Suprapubic skin (tissue), 4 donors: Measurements from ENCODE around the gene LYZL1. TPM values are rescaled to one million over a fixed set of nuclear protein-coding genes. Genes with fewer than 3 reads are reported as not detected.

Source experiments
- DNase-seq, 2 donors: peaks; one replicate each; pipeline ENCODE4 v3.0.0-alpha.2; 2019; ENCODE audit warnings: low spot score in 2 of 2
- H3K27ac ChIP-seq: fragments of 200-600 bp; sonication (generic); one replicate; pipeline ENCODE4 v1.5.1; 2019
- H3K27me3 ChIP-seq: fragments of 200-600 bp; sonication (generic); one replicate; pipeline ENCODE4 v1.5.1; 2019
- H3K36me3 ChIP-seq: fragments of 200-600 bp; sonication (generic); one replicate; pipeline ENCODE4 v1.5.1; 2019
- H3K4me1 ChIP-seq: fragments of 200-600 bp; sonication (generic); one replicate; pipeline ENCODE4 v1.5.1; 2019
- H3K4me3 ChIP-seq: fragments of 200-600 bp; sonication (generic); one replicate; pipeline ENCODE4 v1.5.1; 2019; ENCODE audit warnings: mild to moderate bottlenecking
- H3K9me3 ChIP-seq: fragments of 200-600 bp; sonication (generic); one replicate; pipeline ENCODE4 v1.5.1; 2019
- EP300 ChIP-seq: sonication (generic); formaldehyde crosslinking; IDR thresholded peaks from one replicate; pipeline ENCODE4 v1.6.1; 2017; ENCODE audit warnings: antibody characterized with exemption
- POLR2A ChIP-seq, 2 donors: fragments of 450-650 bp; IDR thresholded peaks; one replicate each; pipeline ENCODE4 v1.6.1; 2017; ENCODE audit warnings: antibody characterized with exemption in 2 of 2, mild to moderate bottlenecking in 2 of 2, moderate library complexity in 2 of 2
- POLR2AphosphoS5 ChIP-seq, 3 donors: sonication (generic); formaldehyde crosslinking; IDR thresholded peaks; one replicate each; pipeline ENCODE4 v1.6.1; 2017; ENCODE audit warnings: antibody characterized with exemption in 3 of 3
- WGBS: methylation state at CpG from one replicate; pipeline ENCODE4 v1.1.5; 2018; 5-methylcytosine and 5-hydroxymethylcytosine counted together
- total RNA-seq, 4 donors: library from RNA; depleted of rRNA; stranded (reverse); fragments of >200 nt; gene quantifications; one replicate each; pipeline ENCODE4 v1.1.0, GENCODE V29; 2016
- TF ChIP-seq, protein P1 (sequence below), 2 donors: fragments of 200-600 bp in 1 of 2; fragments of 450-650 bp in 1 of 2; sonication (generic) in 1 of 2; IDR thresholded peaks; one replicate each; pipeline ENCODE4 v1.5.1; 2016 to 2019; ENCODE audit warnings: antibody characterized with exemption in 2 of 2, mild to moderate bottlenecking in 1 of 2, moderate library complexity in 1 of 2

Gene LYZL1
- total RNA-seq, 4 donors from 2014 or later, result not detected

DNA sequence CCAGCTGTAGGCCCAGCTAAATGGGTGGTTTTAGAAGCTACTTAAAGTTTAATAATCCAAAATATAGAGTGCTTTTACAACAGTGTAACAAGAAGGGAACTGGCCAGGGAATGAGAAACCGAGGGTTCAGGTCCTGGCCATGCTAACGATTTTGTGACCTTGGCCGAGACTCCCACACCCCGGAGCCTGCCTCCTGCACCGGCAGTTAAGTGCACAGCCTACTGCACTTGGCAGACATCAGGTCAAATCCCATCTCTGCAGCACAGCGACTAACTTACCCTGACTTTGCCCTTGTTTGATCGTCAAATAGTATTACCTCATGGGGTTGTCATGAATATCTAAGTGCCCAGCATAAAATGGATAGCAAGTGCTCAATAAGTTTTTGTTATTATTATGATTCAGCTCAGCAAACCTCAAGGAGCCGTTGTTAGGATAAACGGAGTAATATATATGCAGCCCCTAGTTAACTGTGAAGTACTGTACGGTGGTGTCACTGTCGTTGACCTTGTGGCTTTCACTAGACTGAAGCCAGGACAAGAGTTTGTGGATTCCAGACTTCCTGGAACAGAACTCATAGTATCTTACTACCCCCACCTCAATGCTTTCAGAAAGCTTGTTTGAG lies 35.5 kb downstream of the LYZL1 start:
- H3K27ac ChIP-seq, result no peak overlapping the region
- peaks cover 3% of the 10 kb centered on the region for H3K4me1 ChIP-seq
- no peaks in the 10 kb centered on the region for H3K36me3 ChIP-seq
- no peak overlapping the region for H3K4me3 ChIP-seq
- 91% methylated on average over 11 of the region's 11 CpGs for WGBS
- DNase-seq, result no peak
- no peaks in the 10 kb centered on the region for H3K9me3 ChIP-seq
- TF ChIP-seq EP300, result no peak
- TF ChIP-seq POLR2A (IDR thresholded peaks at IDR 0.05), result no peak
- TF ChIP-seq POLR2AphosphoS5 (IDR thresholded peaks at IDR 0.05), result no peak
- TF ChIP-seq, protein P1, sequence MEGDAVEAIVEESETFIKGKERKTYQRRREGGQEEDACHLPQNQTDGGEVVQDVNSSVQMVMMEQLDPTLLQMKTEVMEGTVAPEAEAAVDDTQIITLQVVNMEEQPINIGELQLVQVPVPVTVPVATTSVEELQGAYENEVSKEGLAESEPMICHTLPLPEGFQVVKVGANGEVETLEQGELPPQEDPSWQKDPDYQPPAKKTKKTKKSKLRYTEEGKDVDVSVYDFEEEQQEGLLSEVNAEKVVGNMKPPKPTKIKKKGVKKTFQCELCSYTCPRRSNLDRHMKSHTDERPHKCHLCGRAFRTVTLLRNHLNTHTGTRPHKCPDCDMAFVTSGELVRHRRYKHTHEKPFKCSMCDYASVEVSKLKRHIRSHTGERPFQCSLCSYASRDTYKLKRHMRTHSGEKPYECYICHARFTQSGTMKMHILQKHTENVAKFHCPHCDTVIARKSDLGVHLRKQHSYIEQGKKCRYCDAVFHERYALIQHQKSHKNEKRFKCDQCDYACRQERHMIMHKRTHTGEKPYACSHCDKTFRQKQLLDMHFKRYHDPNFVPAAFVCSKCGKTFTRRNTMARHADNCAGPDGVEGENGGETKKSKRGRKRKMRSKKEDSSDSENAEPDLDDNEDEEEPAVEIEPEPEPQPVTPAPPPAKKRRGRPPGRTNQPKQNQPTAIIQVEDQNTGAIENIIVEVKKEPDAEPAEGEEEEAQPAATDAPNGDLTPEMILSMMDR (IDR thresholded peaks at IDR 0.05), result no peak
- peaks cover 3% of the 10 kb centered on the region for H3K27me3 ChIP-seq

DNA sequence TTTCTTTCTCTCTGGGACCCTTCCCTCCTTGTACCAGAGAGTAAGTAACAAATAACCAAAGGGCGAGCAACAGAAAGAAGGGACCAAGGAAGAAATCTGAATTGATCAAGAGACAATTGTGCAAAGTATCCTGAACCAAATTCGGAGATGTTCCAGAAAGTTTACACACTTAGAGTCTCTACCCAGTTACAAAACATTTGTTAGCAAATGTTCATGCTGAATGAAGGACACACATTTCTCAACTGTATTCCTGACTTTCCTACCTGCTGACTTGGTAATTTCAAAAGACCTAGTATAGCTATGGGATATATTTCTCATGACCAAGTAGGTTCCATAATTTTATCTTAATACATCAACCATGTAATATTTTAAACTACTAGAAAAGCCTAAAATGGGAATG lies 37.4 kb downstream of the LYZL1 start:
- Histone ChIP-seq H3K36me3 (no peaks in the 10 kb centered on the region), H3K4me3 (no peak overlapping the region), H3K27me3 (no peaks in the 10 kb centered on the region), H3K27ac (no peak overlapping the region), H3K4me1 (peaks cover 4% of the 10 kb centered on the region), H3K9me3 (no peaks in the 10 kb centered on the region)
- TF ChIP-seq, protein P1 (IDR thresholded peaks at IDR 0.05), result no peak
- TF ChIP-seq POLR2A (IDR thresholded peaks at IDR 0.05), result no peak
- TF ChIP-seq EP300, result no peak
- no peak for TF ChIP-seq POLR2AphosphoS5 (IDR thresholded peaks at IDR 0.05)
- WGBS, result 89% methylated on average over 2 of the region's 2 CpGs
- DNase-seq, result no peak

DNA sequence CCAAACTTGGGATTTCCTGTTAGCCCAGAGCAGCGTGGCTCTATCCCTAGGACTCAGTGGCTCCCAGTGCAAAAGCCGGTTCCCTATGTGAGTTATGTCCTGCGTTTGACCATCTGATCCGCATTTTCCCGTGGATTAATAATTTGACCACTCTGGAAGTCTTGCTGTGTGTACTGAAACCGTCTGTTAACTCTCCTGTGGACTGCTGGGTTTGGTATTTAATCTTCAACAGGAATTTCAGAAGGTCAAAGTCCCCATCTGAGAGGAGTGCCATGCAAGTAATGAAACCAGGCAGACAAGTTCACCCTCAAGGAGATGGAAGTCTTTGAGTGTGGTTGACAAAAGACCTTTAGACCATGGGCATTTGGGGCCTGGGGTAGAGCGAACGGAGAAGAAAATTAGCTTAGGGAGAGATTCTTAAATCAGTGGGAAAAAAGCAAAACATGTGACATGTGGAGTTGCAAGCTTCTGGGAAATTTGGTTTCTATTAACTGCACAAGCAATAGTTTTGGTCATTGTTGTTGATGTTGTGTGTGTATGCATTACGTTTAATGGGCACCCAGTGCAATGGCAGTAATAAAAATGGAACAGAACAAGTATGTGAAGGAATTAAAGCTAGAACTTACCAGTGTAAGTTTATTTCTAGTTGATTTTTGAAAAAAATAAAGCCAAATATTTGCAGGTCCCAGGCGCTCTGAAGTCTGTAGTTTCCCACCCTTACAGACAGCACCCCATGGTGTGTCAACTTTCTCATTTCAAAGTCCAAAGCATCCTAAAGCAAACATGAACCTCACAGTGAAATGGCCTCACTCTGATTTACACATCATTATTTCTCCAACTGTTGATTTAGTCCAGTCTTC lies 38.2 kb downstream of the LYZL1 start:
- DNase-seq, result no peak
- Histone ChIP-seq H3K4me1 (peaks cover 4% of the 10 kb centered on the region), H3K27ac (no peak overlapping the region), H3K36me3 (no peaks in the 10 kb centered on the region), H3K27me3 (no peaks in the 10 kb centered on the region), H3K9me3 (no peaks in the 10 kb centered on the region), H3K4me3 (no peak overlapping the region)
- no peak for TF ChIP-seq POLR2A (IDR thresholded peaks at IDR 0.05)
- TF ChIP-seq POLR2AphosphoS5 (IDR thresholded peaks at IDR 0.05), result no peak
- TF ChIP-seq EP300, result no peak
- TF ChIP-seq, protein P1 (IDR thresholded peaks at IDR 0.05), result no peak
- WGBS, result 80% methylated on average over 10 of the region's 10 CpGs

DNA sequence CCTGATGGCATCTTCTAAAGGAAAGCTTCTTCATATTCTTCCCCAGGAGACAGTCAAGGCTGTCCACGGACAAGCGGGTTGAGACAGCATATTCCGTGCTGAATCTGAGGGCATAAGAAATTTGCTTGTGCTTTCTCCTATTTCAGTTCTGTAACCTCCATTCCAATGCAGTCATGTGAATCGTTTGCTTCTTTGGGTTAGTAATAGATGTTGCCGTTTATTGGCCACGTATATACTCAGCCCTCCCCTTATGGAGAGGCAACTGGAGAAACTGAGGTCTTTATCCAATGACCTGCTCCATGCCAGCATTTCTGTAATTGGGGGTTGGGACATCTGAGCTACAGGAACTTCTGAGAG lies 38.9 kb downstream of the LYZL1 start:
- WGBS, result 94% methylated on average over 6 of the region's 6 CpGs
- Histone ChIP-seq H3K36me3 (no peaks in the 10 kb centered on the region), H3K27ac (no peak overlapping the region), H3K4me1 (peaks cover 4% of the 10 kb centered on the region), H3K27me3 (no peaks in the 10 kb centered on the region), H3K9me3 (no peaks in the 10 kb centered on the region), H3K4me3 (no peak overlapping the region)
- TF ChIP-seq POLR2A (IDR thresholded peaks at IDR 0.05) (no peak), EP300 (no peak), POLR2AphosphoS5 (IDR thresholded peaks at IDR 0.05) (no peak)
- TF ChIP-seq, protein P1 (IDR thresholded peaks at IDR 0.05), result no peak
- no peak for DNase-seq

DNA sequence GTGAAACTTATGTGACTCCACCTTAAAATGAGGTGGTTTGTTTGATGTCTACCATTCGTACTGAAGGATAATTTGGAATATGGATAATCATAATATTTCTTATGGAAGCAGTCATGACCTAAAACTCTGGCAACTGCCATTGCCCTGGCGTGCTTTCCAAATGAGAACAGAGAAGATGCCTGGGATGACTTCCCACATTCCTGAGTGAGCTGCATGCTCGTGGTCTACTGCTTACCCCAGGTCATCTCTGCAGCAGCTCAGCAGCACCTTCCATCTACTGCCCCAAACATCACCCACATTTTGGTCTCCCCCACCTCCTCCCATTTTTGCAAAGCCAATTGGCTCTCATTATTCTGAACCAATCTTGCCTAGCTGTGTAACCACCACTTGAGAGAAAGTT lies 40.1 kb downstream of the LYZL1 start:
- TF ChIP-seq, protein P1 (IDR thresholded peaks at IDR 0.05), result no peak
- Histone ChIP-seq H3K27ac (no peak overlapping the region), H3K4me3 (no peak overlapping the region), H3K36me3 (no peaks in the 10 kb centered on the region), H3K27me3 (no peaks in the 10 kb centered on the region), H3K4me1 (peaks cover 4% of the 10 kb centered on the region), H3K9me3 (no peaks in the 10 kb centered on the region)
- 26% methylated on average over 3 of the region's 3 CpGs for WGBS
- no peak for DNase-seq
